Measurements from ENCODE around the gene RFNG. TPM values are rescaled to one million over a fixed set of nuclear protein-coding genes. Genes with fewer than 3 reads are reported as not detected.

RFNG gene
- total and polyA plus RNA-seq, 2 of the 4 experiments (the other 2 are of a cell fraction), result 6.8 to 47.3 TPM

- no peak for TF ChIP-seq FOS (IDR thresholded peaks at IDR 0.05; ENCODE audit: low read depth, low read length)
- no peak for TF ChIP-seq POLR2A (IDR thresholded peaks at IDR 0.05; ENCODE audit: low read depth, low read length)
- TF ChIP-seq SMC3 (IDR thresholded peaks at IDR 0.05; ENCODE audit: low read depth, low read length), result no peak
- no peak for TF ChIP-seq MAZ (IDR thresholded peaks at IDR 0.05; ENCODE audit: borderline replicate concordance, low read depth, low read length)
- no peak for TF ChIP-seq CTCF (conservative IDR thresholded peaks at IDR 0.05; ENCODE audit: low read depth, low read length)
- TF ChIP-seq RFX5 (IDR thresholded peaks at IDR 0.05; ENCODE audit: low read depth, low read length), result no peak
- no peak for TF ChIP-seq RAD21 (IDR thresholded peaks at IDR 0.05; ENCODE audit: low read length)
- no peak for TF ChIP-seq CHD1 (IDR thresholded peaks at IDR 0.05; ENCODE audit: low read depth, low read length)
- no peak for TF ChIP-seq NFE2L2 (IDR thresholded peaks at IDR 0.05; ENCODE audit: low read depth, low read length)
- no peak for TF ChIP-seq RCOR1 (IDR thresholded peaks at IDR 0.05; ENCODE audit: insufficient replicate concordance, low read length)
- no peak for TF ChIP-seq MAFK (IDR thresholded peaks at IDR 0.05; ENCODE audit: low read depth, low read length)
- no peak for TF ChIP-seq BHLHE40 (IDR thresholded peaks at IDR 0.05; ENCODE audit: low read depth, low read length)
- no peak for TF ChIP-seq CEBPB (IDR thresholded peaks at IDR 0.05; ENCODE audit: low read depth, low read length)
- TF ChIP-seq USF2 (IDR thresholded peaks at IDR 0.05; ENCODE audit: low read depth, low read length), result no peak
- TF ChIP-seq ELK1 (IDR thresholded peaks at IDR 0.05; ENCODE audit: borderline replicate concordance, low read depth, low read length), result no peak
- TF ChIP-seq MXI1 (IDR thresholded peaks at IDR 0.05; ENCODE audit: borderline replicate concordance, low read depth, low read length), result no peak
- peaks cover 5 to 23% of the 10 kb centered on the region in 2 experiments; a peak in 3 of 4 replicates for H3K79me1 ChIP-seq (ENCODE audit: low read depth in 1 of 2, low read length in 2 of 2)
- H2BK20ac ChIP-seq (ENCODE audit: low read depth, low read length), result no peak overlapping the region
- intact Hi-C loops (cut with micrococcal nuclease), result no loop called here
- peaks cover 19% of the 10 kb centered on the region for H3K4me1 ChIP-seq (ENCODE audit: control insufficient read depth, insufficient read depth, low read length)
- H2BK15ac ChIP-seq (ENCODE audit: low read depth, low read length), result no peak overlapping the region
- no peak overlapping the region for H2AFZ ChIP-seq (replicated peaks; ENCODE audit: low read length, poor library complexity)
- H3K18ac ChIP-seq (ENCODE audit: low read depth, low read length), result no peak overlapping the region
- H3K27me3 ChIP-seq (ENCODE audit: control insufficient read depth, insufficient read depth, low read length), result no peaks in the 10 kb centered on the region
- H2BK5ac ChIP-seq (ENCODE audit: low read depth, low read length, poor library complexity, severe bottlenecking), result no peak overlapping the region
- H2BK120ac ChIP-seq (ENCODE audit: low read depth, low read length), result no peak overlapping the region
- in situ Hi-C loops (cut with MboI; ENCODE audit: low sequenced_read_pairs), result no loop called here
- peaks cover 3% of the 10 kb centered on the region; the same call in 1 of the 2 replicates for H3K36me3 ChIP-seq (ENCODE audit: control insufficient read depth, insufficient read depth, low read length)
- no peak overlapping the region for H3K4me2 ChIP-seq (ENCODE audit: low read depth, low read length)
- no peak overlapping the region for H4K5ac ChIP-seq (ENCODE audit: low read depth, low read length)
- H3K9ac ChIP-seq (ENCODE audit: low read depth, low read length), result no peak overlapping the region
- dilution Hi-C loops (cut with HindIII; ENCODE audit: low sequenced_read_pairs, unreplicated experiment), result no loop called here
- H4K20me1 ChIP-seq (ENCODE audit: insufficient read depth, low read length), result no peaks in the 10 kb centered on the region; the same call in 1 of the 2 replicates
- DNase-seq (no peak), ATAC-seq (ENCODE audit: low read depth) (no peak)
- no peak overlapping the region for H3K14ac ChIP-seq (replicated peaks; ENCODE audit: low read depth, low read length)
- no peak overlapping the region for H4K8ac ChIP-seq (ENCODE audit: low read depth in 2 of 2, low read length in 2 of 2)
- CTCF ChIA-PET, result no interaction called here
- H4K91ac ChIP-seq (ENCODE audit: insufficient read depth, low read depth, low read length), result no peak overlapping the region
- POLR2A ChIA-PET (ENCODE audit: unreplicated experiment), result no interaction called here
- H3K4ac ChIP-seq (ENCODE audit: low read depth, low read length), result no peak overlapping the region
- no peaks in the 10 kb centered on the region for H3K9me3 ChIP-seq (ENCODE audit: control insufficient read depth, insufficient read depth, low read length)
- no peak overlapping the region for H3K27ac ChIP-seq (ENCODE audit: insufficient read depth, low read length)
- no TSS peak for BruUV-seq (replicated peaks)
- no peak overlapping the region for H2AK9ac ChIP-seq (replicated peaks; ENCODE audit: low read depth, low read length, poor library complexity)
- H3K56ac ChIP-seq (ENCODE audit: extremely low read depth, insufficient read depth, low read length), result no peak overlapping the region
- no peak overlapping the region for H3K23ac ChIP-seq (ENCODE audit: low read depth, low read length)
- H3K9me1 ChIP-seq (ENCODE audit: insufficient read depth, low read length), result peaks cover 9% of the 10 kb centered on the region
- H2AK5ac ChIP-seq (ENCODE audit: low read depth, low read length), result no peak overlapping the region
- WGBS, 2 experiments (ENCODE audit: extremely low coverage in 2 of 2, insufficient read length in 1 of 2), result 92% methylated on average over 21 of the region's 28 CpGs; no CpG with 5 or more reads in 1 of the 2 experiments
- no peak overlapping the region for H3K4me3 ChIP-seq (ENCODE audit: insufficient read depth, low read depth, low read length)
Measured at GRCh38 chr17:82008941-82009405, 42.6 kb downstream of the RFNG start.
